ENCODE results near the gene SPTLC2. TPM values are rescaled to one million over a fixed set of nuclear protein-coding genes. Genes with fewer than 3 reads are reported as not detected.

Gene SPTLC2
- total RNA-seq, 1 experiment from 2014 or later = 32.6 TPM

DNA sequence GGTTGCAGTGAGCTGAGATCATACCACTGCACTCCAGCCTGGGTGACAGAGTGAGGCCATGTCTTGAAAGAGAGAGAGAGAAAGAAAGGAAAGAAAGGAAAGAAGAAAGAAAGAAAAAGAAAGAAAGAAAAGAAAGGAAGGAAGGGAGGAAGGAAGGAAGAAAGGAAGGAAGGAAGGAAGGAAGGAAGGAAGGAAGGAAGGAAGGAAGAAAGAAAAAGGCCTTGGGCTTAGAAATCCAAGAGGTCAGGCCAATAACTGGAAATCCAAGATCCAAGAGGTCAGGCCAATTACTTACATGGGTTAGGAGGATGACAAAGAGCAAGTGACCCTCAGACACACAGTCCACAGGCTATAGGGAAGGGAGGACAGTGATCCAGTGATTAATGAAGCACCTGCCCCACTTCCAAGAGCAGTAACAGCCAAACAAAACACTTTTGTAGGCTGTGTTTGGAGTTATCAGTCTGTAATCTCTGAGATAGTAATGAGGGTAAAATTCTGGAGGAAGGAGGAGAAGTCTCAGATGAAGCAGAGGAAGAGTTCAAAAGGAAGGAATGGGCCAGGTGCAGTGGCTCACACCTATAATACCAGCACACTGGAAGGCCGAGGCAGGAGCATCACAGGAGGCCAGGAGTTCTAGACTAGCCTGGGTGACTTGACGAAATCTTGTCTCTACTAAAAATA lies 32.2 kb upstream of the SPTLC2 start:
- H3K36me3 Mint-ChIP-seq (ENCODE audit: insufficient read depth in 1 of 3, low read depth in 3 of 3) = peaks cover 0 to 3% (median 0%) of the 10 kb centered on the region in 3 experiments; a peak in 1 of 7 replicates

More for the DNA sequence above, 32.2 kb upstream of the SPTLC2 start:
- no CpG with 5 or more reads among the region's 2 CpGs for WGBS (ENCODE audit: extremely low coverage, insufficient read length, low lambda C conversion rate)
- Histone ChIP-seq H3K9me3 (ENCODE audit: control insufficient read depth, low read depth, low read length) (no peaks in the 10 kb centered on the region), H3K4ac (ENCODE audit: low read depth, low read length) (no peak overlapping the region), H4K20me1 (ENCODE audit: control insufficient read depth, insufficient read depth, insufficient read length) (no peaks in the 10 kb centered on the region), H2BK12ac (ENCODE audit: insufficient read length, low read depth, low read length) (no peak overlapping the region), H3K27me3 (ENCODE audit: insufficient read depth, low read length) (no peaks in the 10 kb centered on the region), H3K23ac (ENCODE audit: insufficient read length, low read depth, low read length) (no peak overlapping the region), H4K5ac (ENCODE audit: insufficient read length, low read depth, low read length) (no peak overlapping the region), H3K79me1 (ENCODE audit: insufficient read depth, low read depth, low read length, poor library complexity, severe bottlenecking) (no peaks in the 10 kb centered on the region), H3K14ac (ENCODE audit: insufficient read depth, low read length) (no peak overlapping the region), H3T11ph (ENCODE audit: low read length) (no peak overlapping the region), H3K18ac (ENCODE audit: insufficient read length, low read depth, low read length) (no peak overlapping the region), H3K27ac (ENCODE audit: insufficient read length, low read depth, low read length) (no peak overlapping the region), H3K4me2 (ENCODE audit: insufficient read depth, insufficient read length, low read length) (no peak overlapping the region), H2BK5ac (ENCODE audit: insufficient read length, low read length) (no peak overlapping the region), H2BK15ac (ENCODE audit: low read depth, low read length) (no peak overlapping the region), H3K56ac (ENCODE audit: insufficient read length, low read depth, low read length) (no peak overlapping the region), H3K4me1 (ENCODE audit: insufficient read depth, low read length) (no peaks in the 10 kb centered on the region), H2BK120ac (ENCODE audit: low read depth, low read length, poor library complexity, severe bottlenecking) (no peak overlapping the region), H3K23me2 (ENCODE audit: insufficient read length, low read depth, low read length, poor library complexity, severe bottlenecking) (no peaks in the 10 kb centered on the region), H2AFZ (ENCODE audit: low read length) (no peak overlapping the region), H4K91ac (ENCODE audit: insufficient read length, low read depth, low read length) (no peak overlapping the region), H3K9ac (ENCODE audit: extremely low read depth, insufficient read length, low read length) (no peak overlapping the region), H2AK5ac (ENCODE audit: insufficient read length, low read length) (no peak overlapping the region), H4K8ac (replicated peaks; ENCODE audit: insufficient read length, low read depth, low read length) (no peak overlapping the region), H2BK20ac (ENCODE audit: low read depth, low read length, poor library complexity, severe bottlenecking) (no peak overlapping the region), H3K79me2 (ENCODE audit: insufficient read depth, low read length) (no peaks in the 10 kb centered on the region)
- H3K27ac Mint-ChIP-seq = peak overlapping the region in 1 of 3 experiments; percentile 90; a peak in 2 of 7 replicates
- TF ChIP-seq, protein P1, sequence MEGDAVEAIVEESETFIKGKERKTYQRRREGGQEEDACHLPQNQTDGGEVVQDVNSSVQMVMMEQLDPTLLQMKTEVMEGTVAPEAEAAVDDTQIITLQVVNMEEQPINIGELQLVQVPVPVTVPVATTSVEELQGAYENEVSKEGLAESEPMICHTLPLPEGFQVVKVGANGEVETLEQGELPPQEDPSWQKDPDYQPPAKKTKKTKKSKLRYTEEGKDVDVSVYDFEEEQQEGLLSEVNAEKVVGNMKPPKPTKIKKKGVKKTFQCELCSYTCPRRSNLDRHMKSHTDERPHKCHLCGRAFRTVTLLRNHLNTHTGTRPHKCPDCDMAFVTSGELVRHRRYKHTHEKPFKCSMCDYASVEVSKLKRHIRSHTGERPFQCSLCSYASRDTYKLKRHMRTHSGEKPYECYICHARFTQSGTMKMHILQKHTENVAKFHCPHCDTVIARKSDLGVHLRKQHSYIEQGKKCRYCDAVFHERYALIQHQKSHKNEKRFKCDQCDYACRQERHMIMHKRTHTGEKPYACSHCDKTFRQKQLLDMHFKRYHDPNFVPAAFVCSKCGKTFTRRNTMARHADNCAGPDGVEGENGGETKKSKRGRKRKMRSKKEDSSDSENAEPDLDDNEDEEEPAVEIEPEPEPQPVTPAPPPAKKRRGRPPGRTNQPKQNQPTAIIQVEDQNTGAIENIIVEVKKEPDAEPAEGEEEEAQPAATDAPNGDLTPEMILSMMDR (conservative IDR thresholded peaks at IDR 0.05) = no peak
- peaks cover 0 to 5% of the 10 kb centered on the region in 2 experiments; a peak in 2 of 5 replicates for H3K9me3 Mint-ChIP-seq
- H3K4me1 Mint-ChIP-seq = peaks cover 4 to 8% of the 10 kb centered on the region in 2 experiments
- H3K27me3 Mint-ChIP-seq (ENCODE audit: low read depth) = peaks cover 5% of the 10 kb centered on the region; the same call in 1 of the 2 replicates
- no peak overlapping the region for H3K4me3 Mint-ChIP-seq
- no peak for DNase-seq
